OCI-M1 (cell line): ENCODE measurements around the gene PRXL2B.
"Not testable (repeated sequence)": the region's sequence is repeated elsewhere in the genome, so short reads cannot be mapped to it uniquely, and the experiment has no call there.

Experiments
- DNase-seq: peaks from one replicate; lab custom pipeline; 2025; lab: John Stamatoyannopoulos, UW

Gene PRXL2B

GRCh38 chr1:2550309-2550861, 36.2 kb upstream of the PRXL2B start:
- DNase-seq = not testable (repeated sequence)

DNA sequence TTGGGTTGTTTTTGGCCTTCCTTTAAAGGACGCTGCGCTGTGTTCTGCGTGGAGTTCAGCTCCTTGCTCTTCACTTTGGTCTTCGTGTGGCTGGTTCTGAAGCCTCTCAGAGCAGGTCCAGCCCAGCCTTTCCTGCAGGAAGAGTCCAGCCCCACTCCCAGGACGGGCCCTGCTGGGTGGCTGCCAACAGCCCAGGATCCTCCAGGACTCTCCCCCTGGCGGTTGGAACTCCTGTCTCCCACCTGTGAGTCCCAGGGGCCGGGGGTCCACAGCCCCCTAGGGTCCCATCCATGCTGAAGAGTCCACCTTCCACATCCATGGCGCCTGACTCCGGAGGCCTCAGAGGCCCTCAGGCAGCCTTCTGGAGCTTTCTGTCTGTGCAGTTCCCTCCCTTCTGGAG, 35.0 kb upstream of the PRXL2B start:
- DNase-seq = not testable (repeated sequence)

DNA sequence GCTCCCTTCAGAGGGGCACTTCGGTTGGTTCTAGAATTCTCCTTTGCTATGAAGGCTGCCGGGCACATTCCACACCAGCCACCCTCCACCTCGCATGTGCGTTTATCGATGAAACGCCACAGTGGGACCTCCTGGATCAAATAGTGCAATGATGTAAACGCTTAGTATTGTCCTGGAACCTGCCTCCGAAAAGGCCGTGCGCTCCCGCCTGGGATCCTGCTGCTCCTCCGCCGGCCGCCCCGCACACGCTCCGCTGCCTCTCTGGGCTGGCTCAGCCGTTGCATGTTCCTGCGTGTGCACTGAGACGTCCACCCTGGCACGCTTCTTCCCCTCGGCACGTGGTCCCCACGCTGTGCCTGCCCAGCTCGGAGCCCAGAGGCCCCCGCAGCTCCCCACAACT, 34.4 kb upstream of the PRXL2B start:
- no peak for DNase-seq

- not testable (repeated sequence) for DNase-seq
Measured at GRCh38 chr1:2553076-2553475, 33.5 kb upstream of the PRXL2B start.

DNA sequence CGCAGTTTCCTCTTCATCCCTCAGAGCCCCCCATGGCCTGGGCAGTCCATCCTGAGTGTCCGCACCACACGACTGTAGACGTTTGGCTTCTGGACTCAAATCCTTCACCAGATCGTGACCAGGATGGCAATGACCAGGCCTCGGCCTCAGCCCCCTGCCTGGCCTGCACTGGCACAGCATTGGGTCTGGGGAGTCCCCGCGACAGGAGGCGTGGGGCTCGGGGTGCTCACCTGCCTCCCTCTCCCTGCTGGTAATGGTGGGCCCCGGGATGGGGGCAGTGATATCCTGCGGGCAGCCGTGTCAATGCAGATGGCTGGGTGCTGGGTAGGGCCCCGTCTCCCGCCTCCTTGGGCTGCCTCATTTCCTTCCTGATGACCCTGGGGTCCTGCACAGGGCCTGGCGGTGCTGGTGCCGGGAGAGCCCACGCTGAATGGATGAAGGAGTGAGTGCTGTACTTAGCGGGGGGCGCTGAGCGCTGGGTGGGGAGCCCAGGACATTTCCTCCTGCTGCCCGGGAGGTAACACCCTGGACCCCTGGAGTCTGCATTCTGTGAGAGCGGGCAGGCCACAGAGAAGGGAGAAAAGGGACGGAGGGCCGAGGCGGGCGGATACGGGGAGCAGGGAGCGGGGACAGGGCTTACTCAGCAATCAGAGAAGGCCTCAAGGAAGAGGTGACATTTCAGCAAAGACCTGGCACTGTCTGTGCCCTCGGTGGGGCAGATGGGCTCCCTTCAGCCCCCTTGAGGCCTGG, 32.5 kb upstream of the PRXL2B start:
- no peak for DNase-seq

DNA sequence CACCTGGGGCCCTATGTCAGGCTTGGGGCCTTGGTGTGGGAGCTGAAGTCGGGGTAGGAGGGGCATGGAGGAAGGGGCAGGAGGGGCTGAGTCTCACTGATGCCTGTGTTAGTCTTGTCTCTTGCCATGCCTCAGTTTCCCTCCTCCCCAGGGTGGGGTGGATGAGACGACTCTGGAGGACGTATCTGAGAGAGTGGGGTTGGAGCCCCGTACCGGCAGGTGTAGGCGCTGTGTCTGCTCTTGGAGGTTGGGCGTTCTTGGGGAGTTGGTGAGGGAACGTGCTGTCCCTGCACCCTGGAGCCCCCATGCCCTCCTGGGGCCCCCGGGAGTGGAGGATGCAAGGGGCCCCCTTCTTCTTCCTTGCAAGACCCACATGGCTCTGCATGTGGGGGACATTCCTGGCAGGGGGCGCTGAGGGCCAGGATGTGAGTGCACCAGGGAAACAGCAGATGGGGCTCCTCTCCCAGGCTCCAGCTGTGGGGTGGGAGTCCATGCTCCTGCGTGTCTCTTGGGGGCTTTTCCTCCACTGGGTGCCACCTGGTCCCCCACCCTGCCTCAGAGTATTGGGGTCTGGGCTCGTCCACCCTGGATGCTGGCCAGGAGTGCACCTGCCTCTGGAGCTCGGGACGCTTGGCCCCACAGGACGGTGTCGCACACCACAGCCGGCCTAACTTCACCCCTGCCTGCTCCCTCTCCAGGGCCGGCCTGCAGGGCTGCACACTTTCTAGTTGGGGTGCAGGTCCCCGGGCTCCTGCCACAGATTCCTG, 31.8 kb upstream of the PRXL2B start:
- DNase-seq = peak; percentile 33

- peak; percentile 75 for DNase-seq
Measured at GRCh38 chr1:2555634-2556276, 30.8 kb upstream of the PRXL2B start.

DNA sequence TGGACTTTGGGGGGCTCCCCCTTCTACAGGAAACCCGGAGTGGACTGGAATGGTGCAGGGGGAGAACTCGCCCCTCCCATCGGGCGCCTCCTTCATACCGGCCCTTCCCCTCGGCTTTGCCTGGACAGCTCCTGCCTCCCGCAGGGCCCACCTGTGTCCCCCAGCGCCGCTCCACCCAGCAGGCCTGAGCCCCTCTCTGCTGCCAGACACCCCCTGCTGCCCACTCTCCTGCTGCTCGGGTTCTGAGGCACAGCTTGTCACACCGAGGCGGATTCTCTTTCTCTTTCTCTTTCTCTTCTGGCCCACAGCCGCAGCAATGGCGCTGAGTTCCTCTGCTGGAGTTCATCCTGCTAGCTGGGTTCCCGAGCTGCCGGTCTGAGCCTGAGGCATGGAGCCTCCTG, 30.3 kb upstream of the PRXL2B start, which contains the start of gene TNFRSF14:
Gene TNFRSF14 (plus strand): TSS at position 95 of the 401 bp plus-strand sequence. CDS start 294 bp downstream, at position 389.
- DNase-seq = peak; percentile 84

DNA sequence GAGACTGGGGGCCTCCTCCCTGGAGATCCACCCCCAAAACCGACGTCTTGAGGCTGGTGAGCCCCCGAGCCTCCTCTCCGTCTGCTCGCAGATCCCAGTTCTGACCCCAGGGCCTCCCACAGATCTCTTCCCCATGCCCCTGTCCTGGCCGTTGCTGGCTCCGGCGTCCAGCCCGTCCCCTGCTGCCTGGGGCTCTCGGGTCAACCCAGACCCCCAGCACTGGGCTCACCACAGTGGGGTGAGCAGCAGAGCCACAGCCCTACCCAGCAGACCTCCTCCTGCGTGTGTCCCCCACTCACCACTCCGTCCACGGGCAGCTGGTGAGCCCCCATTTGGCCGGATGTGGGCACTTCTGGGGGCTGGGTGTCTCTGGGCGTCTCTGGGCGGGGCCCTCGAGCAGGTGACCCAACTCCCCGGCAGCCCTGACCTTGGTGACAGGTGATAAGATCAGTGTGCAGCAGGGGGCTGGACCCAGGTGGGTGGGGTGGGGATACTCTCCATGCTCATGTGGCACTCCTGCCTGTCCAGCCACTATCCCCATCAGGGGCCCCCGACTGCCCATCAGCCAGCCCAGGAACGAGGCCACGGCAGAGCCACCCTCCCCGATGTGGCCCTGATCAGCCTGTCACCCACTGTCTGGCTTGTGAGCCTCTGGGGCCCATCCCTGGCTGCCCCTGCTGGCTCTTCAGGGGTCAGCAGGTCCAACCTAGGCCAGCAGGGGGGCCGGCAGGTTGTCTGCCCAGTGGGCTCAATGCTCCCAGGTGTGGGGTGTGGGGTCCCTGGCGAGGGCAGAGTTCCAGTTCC, 29.7 kb upstream of the PRXL2B start:
- DNase-seq = peak; percentile 67

DNA sequence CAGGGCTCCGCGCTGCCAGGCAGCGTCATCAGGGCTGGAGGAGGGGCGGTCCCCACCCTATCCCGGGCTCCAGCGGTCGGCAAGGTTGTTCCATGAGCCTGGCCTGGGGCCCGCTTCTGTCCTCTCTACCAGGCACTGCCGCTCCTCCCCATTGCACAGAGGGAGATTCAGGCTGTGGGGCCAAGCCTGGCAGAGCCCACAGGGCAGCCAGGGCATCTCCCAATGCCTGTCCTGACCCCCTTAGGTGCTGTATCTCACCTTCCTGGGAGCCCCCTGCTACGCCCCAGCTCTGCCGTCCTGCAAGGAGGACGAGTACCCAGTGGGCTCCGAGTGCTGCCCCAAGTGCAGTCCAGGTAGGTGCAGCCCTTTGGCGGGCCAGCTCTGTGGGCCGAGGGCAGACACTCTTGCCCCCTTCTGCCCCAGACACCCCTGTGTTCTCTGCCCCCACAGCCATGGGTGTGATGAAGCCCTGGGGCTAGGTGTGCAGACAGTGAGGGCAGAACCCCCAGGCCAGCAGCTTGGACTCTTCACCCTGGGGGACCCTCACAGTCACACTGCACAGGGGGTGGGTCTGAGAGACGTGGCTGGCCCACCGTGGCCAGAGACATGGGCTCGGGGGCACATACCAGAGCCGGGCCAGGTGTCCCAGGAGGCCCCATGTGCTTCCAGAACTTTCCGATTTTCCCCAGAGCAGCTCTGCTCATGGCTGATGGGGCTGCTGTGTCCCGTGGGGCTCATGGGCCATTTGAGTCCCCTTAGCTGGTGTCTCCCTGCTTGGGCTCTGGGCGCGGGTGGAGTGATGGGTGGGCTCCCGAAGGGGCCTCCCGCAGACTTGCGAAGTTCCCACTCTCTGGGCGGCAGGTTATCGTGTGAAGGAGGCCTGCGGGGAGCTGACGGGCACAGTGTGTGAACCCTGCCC, 28.8 kb upstream of the PRXL2B start:
- no peak for DNase-seq

DNA sequence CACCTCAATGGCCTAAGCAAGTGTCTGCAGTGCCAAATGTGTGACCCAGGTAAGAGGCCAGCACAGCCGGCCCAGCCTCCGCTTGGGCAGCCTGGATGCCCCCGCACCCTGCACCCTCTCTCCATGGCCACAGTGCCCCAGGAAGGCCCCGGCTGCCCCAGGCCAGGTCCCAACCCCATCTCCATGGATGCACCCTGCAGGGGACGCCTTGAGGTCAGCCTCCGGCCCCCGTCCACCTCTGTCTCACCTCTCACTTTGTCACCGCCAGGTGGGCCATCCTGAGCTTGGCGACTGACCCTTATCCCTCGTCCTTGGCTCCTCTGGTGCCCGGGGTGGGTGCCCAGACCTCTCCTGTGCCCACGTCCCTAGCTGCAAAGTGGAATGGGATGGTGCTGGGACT, 28.2 kb upstream of the PRXL2B start:
- DNase-seq = no peak

- no peak for DNase-seq
Measured at GRCh38 chr1:2558861-2559260, 27.7 kb upstream of the PRXL2B start.

- DNase-seq = no peak
Measured at GRCh38 chr1:2559509-2560298, 26.9 kb upstream of the PRXL2B start.

GRCh38 chr1:2560299-2561073, 26.1 kb upstream of the PRXL2B start:
- no peak for DNase-seq

DNA sequence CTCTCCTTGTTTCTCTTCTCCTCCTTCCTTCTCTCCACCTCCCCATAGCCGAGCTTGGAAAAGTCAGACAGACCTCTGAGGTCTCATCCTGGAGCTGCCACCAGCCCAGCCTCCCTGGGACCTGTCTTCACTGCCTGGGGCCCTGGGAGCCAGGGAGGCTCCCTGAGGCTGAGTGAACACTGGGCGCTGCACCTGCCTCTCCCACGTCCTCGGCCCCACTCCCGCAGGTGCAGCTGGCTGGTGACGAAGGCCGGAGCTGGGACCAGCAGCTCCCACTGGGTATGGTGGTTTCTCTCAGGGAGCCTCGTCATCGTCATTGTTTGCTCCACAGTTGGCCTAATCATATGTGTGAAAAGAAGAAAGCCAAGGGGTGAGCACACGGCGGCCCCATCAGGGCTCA, 25.1 kb upstream of the PRXL2B start:
- DNase-seq = no peak

- DNase-seq = peak; percentile 28
Measured at GRCh38 chr1:2561898-2562895, 24.4 kb upstream of the PRXL2B start.

GRCh38 chr1:2563205-2563604, 23.4 kb upstream of the PRXL2B start:
- DNase-seq = no peak
